ENCODE results near the gene MRPS26. TPM values are rescaled to one million over a fixed set of nuclear protein-coding genes. Genes with fewer than 3 reads are reported as not detected.

Gene MRPS26
- total RNA-seq, 1 experiment from 2014 or later = 58.3 TPM

DNA sequence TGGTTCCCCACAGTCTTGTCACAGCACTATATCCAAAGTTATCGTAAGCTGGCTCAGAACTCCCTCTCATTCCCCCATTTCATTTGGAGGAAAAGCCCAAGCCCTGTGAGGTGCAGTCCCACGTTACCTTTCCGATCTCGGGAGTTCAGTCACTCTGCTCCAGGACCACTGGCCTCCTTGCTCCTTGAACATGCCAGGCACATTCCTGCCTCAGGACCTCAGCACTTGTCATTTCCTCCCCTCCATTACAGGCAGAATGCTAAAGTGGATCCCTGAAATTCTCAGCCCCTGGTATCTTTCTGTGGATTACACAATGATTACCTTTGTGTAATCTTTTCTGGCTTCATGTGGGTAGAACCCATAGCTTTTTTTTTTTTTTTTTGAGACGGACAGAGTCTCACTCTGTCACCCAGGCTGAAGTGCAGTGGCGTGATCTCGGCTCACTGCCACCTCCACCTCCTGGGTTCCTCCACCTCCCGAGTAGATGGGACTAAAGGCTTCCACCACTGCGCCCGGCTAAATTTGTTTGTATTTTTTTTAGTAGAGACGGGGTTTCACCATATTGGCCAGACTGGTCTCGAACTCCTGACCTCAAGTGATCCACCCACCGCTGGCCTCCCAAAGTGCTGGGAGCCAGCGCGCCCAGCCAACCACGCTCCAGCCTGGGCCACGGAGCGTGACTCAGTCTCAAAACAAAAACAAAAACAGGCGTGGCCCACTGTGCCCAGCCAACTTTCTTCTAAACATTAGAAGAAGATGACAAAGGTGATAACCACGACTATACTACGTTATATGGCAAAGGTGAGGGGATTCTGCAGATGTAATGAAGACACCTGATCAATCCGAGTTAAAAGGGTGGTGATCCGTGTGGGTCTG lies 21.5 kb downstream of the MRPS26 start:
- Histone ChIP-seq H3K4me3 (no peak overlapping the region), H3K9me3 (ENCODE audit: insufficient read depth, low read depth) (no peaks in the 10 kb centered on the region), H3K36me3 (ENCODE audit: low read depth) (no peaks in the 10 kb centered on the region), H3K27ac (peak overlapping the region; percentile 68), H3K4me2 (peak overlapping the region; percentile 64), H3K79me2 (ENCODE audit: low read depth) (no peaks in the 10 kb centered on the region), H3K27me3 (ENCODE audit: insufficient read depth, low read depth) (no peaks in the 10 kb centered on the region), H4K20me1 (ENCODE audit: insufficient read depth) (no peaks in the 10 kb centered on the region), H3F3A (ENCODE audit: insufficient read depth, low read depth) (peaks cover 44% of the 10 kb centered on the region), H2AFZ (no peak overlapping the region), H3K9me2 (ENCODE audit: insufficient read depth) (no peaks in the 10 kb centered on the region), H3K4me1 (replicated peaks; ENCODE audit: insufficient read depth) (peaks cover 40% of the 10 kb centered on the region)
- intact Hi-C loops (cut with micrococcal nuclease; ENCODE audit: unreplicated experiment) = no loop called here
- TF ChIP-seq EZH2 (IDR thresholded peaks at IDR 0.05; ENCODE audit: low read depth) (no peak), CTCF (conservative IDR thresholded peaks at IDR 0.05) (no peak)
- POLR2A ChIA-PET (ENCODE audit: unreplicated experiment) = no interaction called here
- CTCF ChIA-PET = interaction anchor here (0.6 kb wide), 1 partner anchor 168 kb away, joined by 6 read pairs; no protein-coding TSS in a partner anchor
- peak; percentile 40 to 66 for DNase-seq
- BruUV-seq (replicated peaks) = no TSS peak

DNA sequence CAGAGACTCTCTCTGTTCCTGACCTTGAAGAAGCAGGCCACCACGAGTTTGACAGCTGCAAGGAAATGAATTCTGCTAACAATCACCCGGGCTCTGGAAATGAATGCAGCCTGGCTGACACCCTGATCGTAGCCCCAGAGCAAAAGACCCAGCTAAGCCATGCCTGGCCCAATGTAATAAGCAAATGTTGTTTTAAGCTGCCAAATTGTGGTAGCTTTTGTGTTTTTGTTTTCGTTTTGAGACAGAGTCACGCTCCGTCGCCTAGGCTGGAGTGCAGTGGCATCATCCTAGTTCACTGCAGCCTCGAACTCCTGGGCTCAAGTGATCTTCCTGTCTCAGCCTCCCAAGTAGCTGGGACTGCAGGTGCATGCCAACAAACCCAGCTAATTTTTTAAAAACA lies 22.2 kb downstream of the MRPS26 start:
- Histone ChIP-seq H3K4me3 (no peak overlapping the region), H3K9me2 (ENCODE audit: insufficient read depth) (no peaks in the 10 kb centered on the region), H3K27ac (peak overlapping the region; percentile 68), H3K27me3 (ENCODE audit: insufficient read depth, low read depth) (no peaks in the 10 kb centered on the region), H2AFZ (no peak overlapping the region), H3K4me2 (no peak overlapping the region), H4K20me1 (ENCODE audit: insufficient read depth) (no peaks in the 10 kb centered on the region), H3F3A (ENCODE audit: insufficient read depth, low read depth) (peaks cover 46% of the 10 kb centered on the region), H3K9me3 (ENCODE audit: insufficient read depth, low read depth) (no peaks in the 10 kb centered on the region), H3K36me3 (ENCODE audit: low read depth) (no peaks in the 10 kb centered on the region), H3K4me1 (replicated peaks; ENCODE audit: insufficient read depth) (peaks cover 47% of the 10 kb centered on the region), H3K79me2 (ENCODE audit: low read depth) (no peaks in the 10 kb centered on the region)
- intact Hi-C loops (cut with micrococcal nuclease; ENCODE audit: unreplicated experiment) = no loop called here
- no peak for DNase-seq
- ChIA-PET POLR2A (ENCODE audit: unreplicated experiment) (interaction anchor here (0.6 kb wide), 1 partner anchor 11 kb away, joined by 4 read pairs; no protein-coding TSS in a partner anchor), CTCF (no interaction called here)
- BruUV-seq (replicated peaks) = no TSS peak
- TF ChIP-seq EZH2 (IDR thresholded peaks at IDR 0.05; ENCODE audit: low read depth) = no peak
- no peak for TF ChIP-seq CTCF (conservative IDR thresholded peaks at IDR 0.05)

DNA sequence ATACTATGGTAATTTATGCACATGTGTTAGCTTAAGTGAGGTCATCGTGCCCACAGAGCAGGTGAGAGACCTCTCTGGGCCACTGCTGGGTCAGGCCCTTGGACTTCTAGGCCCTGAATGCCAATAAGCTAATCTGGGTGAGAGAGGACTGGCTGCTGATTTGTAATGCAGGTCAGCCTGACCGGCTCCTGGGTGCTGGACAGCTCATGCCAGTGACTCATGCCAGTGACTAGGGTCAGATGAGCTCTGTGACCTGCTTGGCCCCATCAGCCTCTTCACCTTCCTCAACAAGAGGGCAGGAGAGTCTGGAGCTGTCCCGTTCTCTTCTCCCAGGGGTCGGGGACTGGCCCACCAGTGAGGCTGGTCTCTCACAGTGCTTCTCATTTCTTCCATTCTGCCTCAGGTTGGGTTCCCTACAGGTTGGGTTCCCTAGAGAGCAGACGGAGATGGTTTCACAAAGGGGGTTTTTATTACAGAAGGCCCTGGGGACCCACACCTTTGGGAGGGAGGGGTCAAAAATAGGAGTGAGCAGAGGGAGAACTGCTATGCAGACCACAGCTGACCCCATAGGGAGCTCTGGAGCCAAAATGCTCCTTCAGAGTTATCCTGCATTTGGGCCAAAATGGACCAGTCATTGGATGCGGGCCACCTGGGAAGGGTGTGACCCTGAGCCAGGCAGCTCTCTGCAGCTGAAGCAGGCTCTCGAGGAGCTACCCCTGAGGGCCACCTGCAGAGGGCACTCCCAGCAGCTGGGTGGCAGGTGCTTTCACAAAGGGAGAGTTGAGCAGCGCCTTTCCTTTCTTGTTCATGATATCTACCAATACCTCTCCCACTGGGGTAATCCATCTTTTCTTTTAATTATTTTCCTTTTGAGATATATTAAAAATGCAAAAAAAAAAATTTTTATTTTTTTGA lies 23.4 kb downstream of the MRPS26 start:
- Histone ChIP-seq H3K4me3 (no peak overlapping the region), H3K9me2 (ENCODE audit: insufficient read depth) (no peaks in the 10 kb centered on the region), H3K9me3 (ENCODE audit: insufficient read depth, low read depth) (no peaks in the 10 kb centered on the region), H3K36me3 (ENCODE audit: low read depth) (no peaks in the 10 kb centered on the region), H3K4me2 (peak overlapping the region; percentile 4; the same call in 1 of the 2 replicates), H3K27me3 (ENCODE audit: insufficient read depth, low read depth) (no peaks in the 10 kb centered on the region), H3K4me1 (replicated peaks; ENCODE audit: insufficient read depth) (peaks cover 54% of the 10 kb centered on the region), H3F3A (ENCODE audit: insufficient read depth, low read depth) (peaks cover 53% of the 10 kb centered on the region), H4K20me1 (ENCODE audit: insufficient read depth) (no peaks in the 10 kb centered on the region), H3K79me2 (ENCODE audit: low read depth) (no peaks in the 10 kb centered on the region), H2AFZ (no peak overlapping the region), H3K27ac (peak overlapping the region; percentile 68)
- ChIA-PET CTCF (interaction anchor here (0.5 to 1.1 kb wide), 2 partner anchors 46 to 562 kb away, joined by 12 to 19 read pairs; no protein-coding TSS in a partner anchor), POLR2A (ENCODE audit: unreplicated experiment) (no interaction called here)
- no TSS peak for BruUV-seq (replicated peaks)
- TF ChIP-seq CTCF (conservative IDR thresholded peaks at IDR 0.05) (no peak; the same call in 1 of the 2 replicates), EZH2 (IDR thresholded peaks at IDR 0.05; ENCODE audit: low read depth) (no peak)
- intact Hi-C loops (cut with micrococcal nuclease; ENCODE audit: unreplicated experiment) = no loop called here
- DNase-seq = peak; percentile 67 to 92

All from PC-9 (cell line).